ENCODE data around the gene PGGHG. TPM values are rescaled to one million over a fixed set of nuclear protein-coding genes. Genes with fewer than 3 reads are reported as not detected.

The PGGHG gene
- total and polyA plus RNA-seq, 10 of the 15 experiments (the other 5 are each of a cell fraction or from before 2014, with no cell fraction given): 0.10 to 8.3 (median 1.8) TPM

DNA sequence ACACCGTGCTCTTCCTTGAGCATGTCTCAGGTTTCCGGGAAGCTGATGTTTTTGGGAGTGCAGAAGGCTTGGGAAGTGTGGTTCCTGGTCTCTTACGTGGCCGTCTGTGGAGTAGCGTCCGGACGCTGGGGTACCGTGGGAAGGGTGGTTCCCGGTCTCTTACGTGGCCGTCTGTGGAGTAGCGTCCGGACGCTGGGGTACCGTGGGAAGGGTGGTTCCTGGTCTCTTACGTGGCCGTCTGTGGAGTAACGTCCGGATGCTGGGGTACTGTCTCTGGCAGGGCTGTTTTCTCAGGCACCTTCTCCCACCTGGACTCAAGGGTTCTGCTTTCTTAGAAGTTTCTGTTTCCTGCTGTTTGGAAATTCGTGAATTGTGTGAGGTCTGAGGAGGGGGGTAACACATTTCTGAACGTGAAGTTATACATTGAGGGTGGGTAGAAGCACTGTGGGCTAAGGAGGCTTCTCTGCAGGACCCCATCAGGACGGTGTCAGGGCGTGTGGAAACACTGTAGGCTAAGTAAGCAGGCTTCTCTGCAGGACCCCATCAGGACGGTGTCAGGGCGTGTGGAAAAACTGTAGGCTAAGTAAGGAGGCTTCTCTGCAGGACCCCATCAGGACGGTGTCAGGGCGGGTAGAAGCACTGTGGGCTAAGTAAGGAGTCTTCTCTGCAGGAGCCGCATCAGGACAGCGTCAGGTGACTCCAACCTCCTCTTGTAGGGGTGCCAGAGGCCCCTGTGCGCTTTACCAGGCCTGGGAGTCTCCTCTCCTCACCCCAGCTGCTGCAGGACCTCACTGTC is 37.1 kb downstream of the PGGHG start:
- Histone ChIP-seq H3K9me3 (replicated peaks; ENCODE audit: control insufficient read depth, insufficient read depth, low read length) (no peaks in the 10 kb centered on the region), H3K9ac (ENCODE audit: control insufficient read depth, insufficient read depth, low read length) (peak overlapping the region; percentile 98), H2AFZ (ENCODE audit: control insufficient read depth, low read depth, low read length) (peak overlapping the region; percentile 80), H3K4me1 (ENCODE audit: control insufficient read depth, insufficient read depth, low read length) (peaks cover 43% of the 10 kb centered on the region), H3K4me2 (ENCODE audit: control insufficient read depth, insufficient read depth) (peak overlapping the region; percentile 100), H3K36me3 (ENCODE audit: control insufficient read depth in 2 of 2, insufficient read depth in 2 of 2, low read length in 1 of 2) (no peaks in the 10 kb centered on the region), H4K20me1 (ENCODE audit: control insufficient read depth, insufficient read depth) (no peaks in the 10 kb centered on the region), H3K4me3 (peak overlapping the region; percentile 56), H3K79me2 (ENCODE audit: control insufficient read depth, insufficient read depth, low read length) (peaks cover 4% of the 10 kb centered on the region), H3K27me3 (replicated peaks in 1 of 2; ENCODE audit: control insufficient read depth in 2 of 2, insufficient read depth in 2 of 2, low read length in 1 of 2) (no peaks in the 10 kb centered on the region), H3K27ac (ENCODE audit: control insufficient read depth, insufficient read depth) (peak overlapping the region; percentile 100)
- WGBS (ENCODE audit: insufficient coverage, insufficient replicate concordance, low lambda C conversion rate, missing lambda C conversion rate): 88% methylated on average over 30 of the region's 30 CpGs
- ChIA-PET SMC1A (ENCODE audit: uncharacterized antibody, unreplicated experiment) (interaction anchor here (1.0 to 1.8 kb wide), 2 partner anchors 21 to 29 kb away, joined by 3 to 18 read pairs; no protein-coding TSS in a partner anchor), RAD21 (ENCODE audit: unreplicated experiment) (interaction anchor here (1.5 to 5.2 kb wide), 7 partner anchors 9 to 29 kb away, joined by 3 to 68 read pairs (median 7); no protein-coding TSS in a partner anchor), CTCF (interaction anchor here (1.6 to 5.3 kb wide), 3 partner anchors 10 to 29 kb away, joined by 4 to 43 read pairs (median 10); no protein-coding TSS in a partner anchor), POLR2A (interaction anchor here (0.7 to 6.0 kb wide), 8 partner anchors 9 to 88 kb away, joined by 3 to 86 read pairs (median 8); no protein-coding TSS in a partner anchor)
- ATAC-seq: no peak
- FAIRE-seq: peak; percentile 47
- BruUV-seq (replicated peaks): no TSS peak
- in situ Hi-C loops (cut with MboI) (no loop called here), intact Hi-C loops (cut with micrococcal nuclease; ENCODE audit: unreplicated experiment) (no loop called here)
- no peak for DNase-seq (ENCODE audit: low read depth, low spot score)
- TF ChIP-seq KDM1A (IDR thresholded peaks at IDR 0.05; ENCODE audit: borderline replicate concordance) (no peak), SRF (IDR thresholded peaks at IDR 0.05; ENCODE audit: low read depth in 2 of 2, low read length in 2 of 2) (no peak), ZSCAN29 (IDR thresholded peaks at IDR 0.05) (no peak), BHLHE40 (IDR thresholded peaks at IDR 0.05; ENCODE audit: borderline replicate concordance in 1 of 2, low read depth in 2 of 2, low read length in 1 of 2) (no peak), BMI1 (IDR thresholded peaks at IDR 0.05; ENCODE audit: borderline replicate concordance) (no peak), JUNB (IDR thresholded peaks at IDR 0.05) (no peak), HDAC6 (IDR thresholded peaks at IDR 0.05; ENCODE audit: unreplicated experiment) (no peak)
- TF ChIP-seq, protein P1, sequence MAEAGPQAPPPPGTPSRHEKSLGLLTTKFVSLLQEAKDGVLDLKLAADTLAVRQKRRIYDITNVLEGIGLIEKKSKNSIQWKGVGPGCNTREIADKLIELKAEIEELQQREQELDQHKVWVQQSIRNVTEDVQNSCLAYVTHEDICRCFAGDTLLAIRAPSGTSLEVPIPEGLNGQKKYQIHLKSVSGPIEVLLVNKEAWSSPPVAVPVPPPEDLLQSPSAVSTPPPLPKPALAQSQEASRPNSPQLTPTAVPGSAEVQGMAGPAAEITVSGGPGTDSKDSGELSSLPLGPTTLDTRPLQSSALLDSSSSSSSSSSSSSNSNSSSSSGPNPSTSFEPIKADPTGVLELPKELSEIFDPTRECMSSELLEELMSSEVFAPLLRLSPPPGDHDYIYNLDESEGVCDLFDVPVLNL (IDR thresholded peaks at IDR 0.05; ENCODE audit: low read depth, low read length): no peak

Data from GM12878 (cell line).